Testis (tissue), 3 donors: Measurements from ENCODE around the gene APRT. TPM values are rescaled to one million over a fixed set of nuclear protein-coding genes. Genes with fewer than 3 reads are reported as not detected.

Experiments
- DNase-seq: peaks from one replicate; pipeline ENCODE4 v3.0.0-alpha.2; 2019
- H3K27ac ChIP-seq, 2 donors: fragments of 200-600 bp; sonication (generic); one replicate each; pipeline ENCODE4 v1.5.1; 2019
- H3K27me3 ChIP-seq: fragments of 200-600 bp; sonication (generic); one replicate; pipeline ENCODE4 v1.5.1; 2019
- H3K36me3 ChIP-seq: fragments of 200-600 bp; sonication (generic); one replicate; pipeline ENCODE4 v1.5.1; 2017; ENCODE audit warnings: low read depth; ENCODE audit errors: missing control alignments
- H3K4me1 ChIP-seq: fragments of 200-600 bp; sonication (generic); one replicate; pipeline ENCODE4 v1.5.1; 2019
- H3K4me3 ChIP-seq, 2 donors: fragments of 200-600 bp; sonication (generic); one replicate each; pipeline ENCODE4 v1.5.1; 2017 to 2019
- H3K9me3 ChIP-seq: fragments of 200-600 bp; sonication (generic); one replicate; pipeline ENCODE4 v1.5.1; 2017
- CTCF ChIP-seq, 3 experiments: fragments of 450-650 bp in 2 of 3; fragments of 200-600 bp in 1 of 3; sonication (generic) in 1 of 3; IDR thresholded peaks; one replicate each; pipeline ENCODE4 v1.5.1; 2016 to 2019; ENCODE audit warnings: antibody characterized with exemption in 3 of 3, mild to moderate bottlenecking in 2 of 3, moderate library complexity in 1 of 3
- POLR2A ChIP-seq: fragments of 450-650 bp; IDR thresholded peaks from one replicate; pipeline ENCODE4 v1.6.1; 2017; ENCODE audit warnings: antibody characterized with exemption, mild to moderate bottlenecking, moderate library complexity
- WGBS, 2 donors: methylation state at CpG; one replicate each; pipeline ENCODE4 v1.1.5; 2018; 5-methylcytosine and 5-hydroxymethylcytosine counted together
- intact Hi-C: fragments of 100-400 bp; cut with DNase I; formaldehyde crosslinking; loops from one replicate; pipeline ENCODE4 v1.15.1; 2023; ENCODE audit warnings: low total_unique reads
- polyA plus RNA-seq: library from polyadenylated mRNA; stranded (reverse); fragments of 350-450 nt; fragmentation: Illumina TruSeq; extraction: RNeasy Lipid Tissue Mini Kit (QIAGEN cat#74804); gene quantifications from one replicate; pipeline ENCODE4 v1.2.3, GENCODE V29; 2014; ENCODE audit warnings: low read depth, low replicate concordance; ENCODE audit not compliant: insufficient read depth
- total RNA-seq, 2 donors: library from RNA; depleted of rRNA; stranded (reverse); fragments of >200 nt; gene quantifications; one replicate each; pipeline ENCODE4 v1.2.3, GENCODE V29; 2016

APRT gene
- total and polyA plus RNA-seq, 3 donors from 2014 or later, result 62.1 to 86.0 (median 82.1) TPM

- no peak overlapping the region for H3K4me3 ChIP-seq
- TF ChIP-seq POLR2A, result no peak
- TF ChIP-seq CTCF (IDR thresholded peaks at IDR 0.05), result no peak
- 73 to 87% methylated on average over 10 to 30 of the region's 30 CpGs for WGBS, 2 donors
- no peak for DNase-seq
- H3K9me3 ChIP-seq, result no peaks in the 10 kb centered on the region
- intact Hi-C loops, result no loop called here
- no peaks in the 10 kb centered on the region for H3K27me3 ChIP-seq
- H3K27ac ChIP-seq, result no peak overlapping the region
- H3K4me1 ChIP-seq, result peaks cover 40% of the 10 kb centered on the region
- no peaks in the 10 kb centered on the region for H3K36me3 ChIP-seq
Observed at GRCh38 chr16:88769617-88770460, 41.9 kb downstream of the APRT start.

- Histone ChIP-seq H3K27ac (no peak overlapping the region), H3K4me3 (no peak overlapping the region), H3K36me3 (no peaks in the 10 kb centered on the region), H3K4me1 (peaks cover 34% of the 10 kb centered on the region), H3K27me3 (no peaks in the 10 kb centered on the region), H3K9me3 (no peaks in the 10 kb centered on the region)
- intact Hi-C loops, result no loop called here
- no peak for DNase-seq
- 36 to 58% methylated on average over 8 to 20 of the region's 24 CpGs for WGBS, 2 donors
- no peak for TF ChIP-seq CTCF (IDR thresholded peaks at IDR 0.05)
- TF ChIP-seq POLR2A, result no peak
Observed at GRCh38 chr16:88768071-88768783, 43.5 kb downstream of the APRT start.

- 72 to 78% methylated on average over 10 to 12 of the region's 12 CpGs for WGBS, 2 donors
- Histone ChIP-seq H3K4me3 (no peak overlapping the region), H3K27me3 (no peaks in the 10 kb centered on the region), H3K9me3 (no peaks in the 10 kb centered on the region), H3K4me1 (peaks cover 27% of the 10 kb centered on the region), H3K27ac (no peak overlapping the region), H3K36me3 (no peaks in the 10 kb centered on the region)
- intact Hi-C loops, result no loop called here
- no peak for TF ChIP-seq CTCF (IDR thresholded peaks at IDR 0.05)
- no peak for TF ChIP-seq POLR2A
- DNase-seq, result no peak
Observed at GRCh38 chr16:88767546-88768070, 44.1 kb downstream of the APRT start.

GRCh38 chr16:88766975-88767374 lies 44.8 kb downstream of the APRT start:
- Histone ChIP-seq H3K4me1 (peaks cover 22% of the 10 kb centered on the region), H3K9me3 (no peaks in the 10 kb centered on the region), H3K27ac (no peak overlapping the region), H3K4me3 (no peak overlapping the region), H3K27me3 (no peaks in the 10 kb centered on the region), H3K36me3 (no peaks in the 10 kb centered on the region)
- intact Hi-C loops, result no loop called here
- 78 to 83% methylated on average over 11 of the region's 11 CpGs for WGBS, 2 donors
- DNase-seq, result no peak
- TF ChIP-seq CTCF (IDR thresholded peaks at IDR 0.05) (no peak), POLR2A (no peak)
